ENCODE measurements around the gene ANKRD10.
"Not testable (repeated sequence)": the region's sequence is repeated elsewhere in the genome, so short reads cannot be mapped to it uniquely, and the experiment has no call there.

The ANKRD10 gene

GRCh38 chr13:110866491-110867170 lies 48.2 kb downstream of the ANKRD10 start:
- no peak for DNase-seq

DNA sequence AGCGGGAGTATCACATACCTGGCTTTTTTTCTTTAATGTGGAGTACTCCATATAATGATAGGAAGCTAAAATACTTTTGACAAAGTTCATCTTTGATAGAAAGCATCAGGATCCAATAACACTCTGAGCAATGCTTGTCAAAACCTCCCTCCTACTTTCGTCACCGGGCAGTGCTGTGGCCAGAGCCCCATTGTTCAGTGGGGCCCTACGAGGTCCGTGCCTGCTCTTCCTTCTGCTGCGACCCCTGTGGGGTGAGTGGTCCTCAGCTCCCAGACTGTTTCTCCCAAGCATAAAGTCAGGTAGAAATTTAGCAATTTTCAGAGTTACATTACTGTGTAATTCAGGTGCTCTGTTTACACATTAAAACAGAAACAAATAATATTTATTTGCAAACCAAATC lies 51.2 kb downstream of the ANKRD10 start:
- DNase-seq = no peak

DNA sequence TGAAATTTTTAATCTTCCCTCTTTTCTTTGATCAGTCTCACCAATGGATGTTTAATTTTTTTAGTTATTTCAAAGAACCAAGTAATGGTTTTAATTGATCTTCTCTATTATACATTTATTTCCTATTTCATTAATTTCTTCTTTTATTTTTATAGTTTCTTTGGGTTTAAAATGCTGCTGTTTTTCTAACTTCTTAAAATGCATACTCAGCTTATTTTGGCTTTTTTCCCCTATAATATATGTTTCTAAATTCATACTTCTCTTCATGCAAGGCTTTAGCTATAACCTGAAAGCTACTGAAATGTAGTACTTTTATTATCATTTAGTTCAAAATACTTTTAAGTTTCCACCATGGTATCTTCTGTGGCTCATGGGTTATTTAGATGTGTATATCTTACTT lies 53.9 kb downstream of the ANKRD10 start:
- DNase-seq = no peak

GRCh38 chr13:110856942-110857835 lies 57.7 kb downstream of the ANKRD10 start:
- DNase-seq = no peak

DNA sequence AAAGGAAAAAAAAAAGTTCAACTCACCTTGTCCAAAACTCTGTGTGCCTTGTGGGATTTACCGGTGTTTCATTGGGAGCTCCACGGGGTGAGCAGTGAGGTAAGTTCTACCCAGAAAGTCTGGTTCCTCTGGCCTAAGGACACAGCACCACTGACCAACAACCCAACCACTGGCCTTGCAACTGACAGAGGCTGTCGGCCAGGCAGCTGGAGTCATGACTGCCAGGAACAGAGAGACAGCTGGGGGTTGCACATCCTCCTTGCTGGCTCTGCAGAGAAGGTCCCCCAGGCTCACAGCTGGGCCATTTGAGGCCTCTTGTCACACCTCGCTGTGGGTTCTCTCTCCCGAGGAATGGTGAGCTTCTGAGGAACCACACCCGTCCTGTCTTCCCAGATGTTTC lies 59.5 kb downstream of the ANKRD10 start:
- no peak for DNase-seq

DNA sequence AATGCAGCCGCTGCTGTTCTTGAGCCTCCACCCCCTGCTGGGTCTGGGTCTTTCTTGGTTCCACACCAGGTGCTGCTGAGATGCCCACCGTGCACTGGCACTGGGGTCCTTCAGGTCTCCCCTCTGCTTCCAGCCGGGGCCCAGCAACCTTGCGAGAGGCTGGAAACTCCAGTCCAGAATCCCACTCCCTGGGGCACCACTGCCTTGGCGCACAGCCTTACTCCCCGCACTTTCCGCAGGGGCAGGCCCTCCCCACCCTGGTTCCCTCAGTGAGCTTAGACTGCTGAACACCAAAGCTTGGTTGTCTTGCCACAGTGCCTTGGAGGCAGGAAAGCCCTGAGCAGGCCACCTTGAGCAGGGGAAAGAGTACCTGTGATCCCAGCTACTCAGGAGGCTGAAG lies 60.0 kb downstream of the ANKRD10 start:
- no peak for DNase-seq

- DNase-seq = no peak
Measured at GRCh38 chr13:110853235-110853721, 61.6 kb downstream of the ANKRD10 start.

DNA sequence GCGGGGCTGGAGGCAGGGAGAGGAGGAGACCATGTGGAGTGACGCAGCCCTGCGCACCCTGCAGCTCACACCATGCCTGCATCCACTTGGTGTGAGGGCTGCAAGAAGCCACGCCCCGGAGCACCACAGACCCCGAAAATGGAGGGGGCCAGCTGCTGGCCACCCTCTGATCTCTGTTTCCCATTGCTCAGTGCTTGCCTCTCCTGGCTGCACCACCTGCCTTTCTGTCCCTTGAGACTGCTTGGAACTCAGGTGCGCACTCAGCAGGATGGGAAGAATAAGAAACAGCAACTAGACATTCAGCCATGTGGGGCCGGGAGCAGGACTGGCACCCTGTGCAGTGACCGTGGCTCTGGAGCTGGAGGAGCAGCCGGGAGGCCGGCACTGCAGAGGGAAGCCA lies 64.0 kb downstream of the ANKRD10 start:
- no peak for DNase-seq

- DNase-seq = no peak
Measured at GRCh38 chr13:110850006-110850405, 64.9 kb downstream of the ANKRD10 start.

DNA sequence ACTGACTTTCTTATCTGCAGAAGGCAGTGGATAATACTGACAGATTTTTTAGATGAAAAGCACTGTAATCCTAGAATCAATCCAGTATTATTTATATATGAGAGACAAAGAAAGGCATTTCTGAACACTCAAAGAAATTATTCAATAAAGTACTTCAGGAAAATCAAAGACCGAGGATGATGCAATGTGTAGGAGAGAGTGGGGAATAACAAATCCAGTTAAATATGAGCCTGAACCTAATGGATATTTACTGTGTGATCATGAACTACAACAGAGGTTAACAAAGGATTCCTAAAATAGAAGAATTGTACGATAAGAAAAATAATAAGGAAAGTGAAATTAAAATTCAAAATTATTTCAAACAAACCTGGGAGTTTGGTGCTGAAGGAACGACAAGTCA lies 69.3 kb downstream of the ANKRD10 start:
- no peak for DNase-seq

DNA sequence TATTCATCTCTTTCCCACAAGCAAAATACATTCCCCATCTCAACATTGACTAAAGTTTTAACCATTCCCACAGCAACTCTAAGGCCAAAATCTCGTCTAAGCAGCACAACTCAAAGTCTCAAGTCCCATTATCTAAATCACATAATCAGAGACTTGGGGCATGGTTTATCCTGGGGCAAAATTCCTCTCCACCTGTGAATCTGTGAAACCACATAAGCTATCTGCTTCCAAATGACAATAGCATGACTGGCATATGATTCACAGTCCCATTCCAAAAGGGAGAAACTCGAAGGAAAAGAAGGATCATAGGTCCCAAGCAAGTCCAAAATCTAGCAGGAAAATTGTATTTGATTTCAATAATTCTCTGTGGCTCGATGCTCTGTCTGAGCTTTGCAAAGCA lies 73.0 kb downstream of the ANKRD10 start:
- DNase-seq = no peak

GRCh38 chr13:110841406-110841805 lies 73.5 kb downstream of the ANKRD10 start:
- DNase-seq = no peak

- DNase-seq = no peak
Measured at GRCh38 chr13:110838867-110839538, 75.9 kb downstream of the ANKRD10 start.

- no peak for DNase-seq
Measured at GRCh38 chr13:110838116-110838515, 76.8 kb downstream of the ANKRD10 start.

GRCh38 chr13:110837397-110838061 lies 77.3 kb downstream of the ANKRD10 start:
- not testable (repeated sequence) for DNase-seq

DNA sequence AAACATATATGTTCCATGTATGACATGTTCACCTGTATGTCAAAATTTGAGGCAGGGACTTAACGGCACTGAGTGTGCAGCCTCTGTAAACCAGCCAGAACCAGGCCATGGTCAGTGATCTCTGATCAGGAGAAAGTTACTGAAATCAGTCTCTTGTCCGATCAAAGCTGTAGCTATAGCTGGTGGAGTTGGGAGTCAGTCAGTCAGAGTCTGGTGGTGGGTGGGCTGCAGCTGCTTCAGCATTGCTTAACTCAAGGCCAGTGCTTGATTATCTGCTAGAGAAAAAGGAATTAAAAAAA lies 78.3 kb downstream of the ANKRD10 start:
- DNase-seq = no peak

DNA sequence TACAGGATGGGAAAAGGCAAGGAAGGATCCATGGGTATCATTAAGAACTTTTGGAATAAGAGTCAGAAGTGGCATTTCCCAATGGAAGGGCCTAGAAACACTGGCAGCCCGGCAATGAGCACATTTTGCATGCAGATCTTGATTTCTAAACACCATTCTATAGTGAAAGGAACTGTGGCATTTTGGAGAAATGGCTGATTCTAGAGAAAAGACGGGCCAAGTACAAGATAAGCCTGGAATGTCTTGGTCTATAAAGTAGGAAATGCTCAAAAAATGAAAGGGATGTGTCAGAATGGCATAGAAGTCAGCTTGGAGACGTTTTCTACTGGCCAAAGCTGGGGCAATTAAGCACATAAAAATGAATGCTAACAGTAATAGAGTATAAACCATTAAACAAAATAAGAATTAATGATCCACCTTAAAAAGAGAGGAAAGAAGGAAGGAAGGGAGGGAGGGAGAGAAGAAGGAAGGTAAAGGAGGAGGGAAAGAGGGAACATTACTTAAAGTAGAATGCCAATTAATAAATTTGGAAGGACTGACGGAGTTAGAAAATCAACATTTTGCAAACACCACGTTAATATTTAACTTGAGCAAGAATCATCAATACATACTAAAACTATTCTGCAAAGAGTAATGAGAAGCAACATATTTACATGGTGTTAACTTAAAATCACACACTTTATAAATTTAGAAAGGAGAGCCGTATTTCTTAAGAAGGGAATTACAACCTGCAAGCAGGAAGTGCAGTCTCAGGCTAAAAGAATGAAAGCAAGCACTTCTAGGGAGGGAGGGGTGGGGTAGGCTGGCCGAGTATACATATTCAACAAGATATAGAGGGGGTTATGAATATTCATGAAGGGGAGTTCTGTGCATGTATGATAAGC lies 78.9 kb downstream of the ANKRD10 start:
- no peak for DNase-seq

GRCh38 chr13:110834572-110834971 lies 80.3 kb downstream of the ANKRD10 start:
- no peak for DNase-seq

DNA sequence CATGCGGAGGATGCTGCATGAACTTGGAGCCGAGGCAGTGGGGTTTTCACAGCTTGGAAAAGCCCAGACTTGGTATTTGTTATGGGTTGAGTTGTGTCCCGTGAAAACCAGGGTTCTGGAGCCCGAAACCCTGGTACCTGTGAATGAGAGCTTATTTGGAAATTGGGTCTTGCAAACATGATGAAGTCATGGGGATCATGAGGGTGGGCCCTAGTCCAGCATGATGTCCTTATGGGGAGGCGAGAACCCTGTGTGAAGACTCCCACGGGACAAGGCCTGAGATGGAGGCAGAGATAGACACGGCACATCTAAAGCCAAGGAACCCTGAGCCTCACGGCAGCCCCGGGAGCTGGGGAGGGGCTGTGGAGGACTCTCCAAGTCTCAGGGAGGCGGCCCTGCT lies 82.3 kb downstream of the ANKRD10 start:
- DNase-seq = no peak

GRCh38 chr13:110832205-110832479 lies 82.7 kb downstream of the ANKRD10 start:
- DNase-seq = no peak

GRCh38 chr13:110831437-110832204 lies 83.2 kb downstream of the ANKRD10 start:
- no peak for DNase-seq
